Stimulated activated CD4-positive, alpha-beta T cell treated with anti-CD3 and anti-CD28 coated beads, Interleukin-4, amount 100 ng/mL, for 24 hours (primary cell): Measurements from ENCODE around the gene CARMIL1.
"Not testable (repeated sequence)": the region's sequence is repeated elsewhere in the genome, so short reads cannot be mapped to it uniquely, and the experiment has no call there.

Experiments
- DNase-seq: peaks from one replicate; pipeline ENCODE4 v3.0.0-alpha.2; 2020

CARMIL1 gene

GRCh38 chr6:25586119-25586518, 306.9 kb downstream of the CARMIL1 start:
- DNase-seq, result not testable (repeated sequence)

GRCh38 chr6:25586927-25587326, 307.8 kb downstream of the CARMIL1 start:
- no peak for DNase-seq

GRCh38 chr6:25590986-25591385, 311.8 kb downstream of the CARMIL1 start:
- no peak for DNase-seq

- no peak for DNase-seq
These were observed 318.0 kb downstream of the CARMIL1 start for GRCh38 chr6:25596928-25597818.

- no peak for DNase-seq
These were observed 320.4 kb downstream of the CARMIL1 start for GRCh38 chr6:25599516-25600085.

- no peak for DNase-seq
These were observed 322.9 kb downstream of the CARMIL1 start for GRCh38 chr6:25601800-25602673.

- no peak for DNase-seq
These were observed 323.5 kb downstream of the CARMIL1 start for GRCh38 chr6:25602674-25602982.

- no peak for DNase-seq
These were observed 324.1 kb downstream of the CARMIL1 start for GRCh38 chr6:25603251-25603650.

GRCh38 chr6:25606151-25606550, 327.0 kb downstream of the CARMIL1 start:
- no peak for DNase-seq

- DNase-seq, result no peak
These were observed 329.5 kb downstream of the CARMIL1 start for GRCh38 chr6:25608558-25609174.

GRCh38 chr6:25612666-25613065, 333.5 kb downstream of the CARMIL1 start:
- no peak for DNase-seq

- no peak for DNase-seq
These were observed 334.2 kb downstream of the CARMIL1 start for GRCh38 chr6:25613415-25613814.

- DNase-seq, result no peak
These were observed 334.9 kb downstream of the CARMIL1 start for GRCh38 chr6:25614052-25614451.

- no peak for DNase-seq
These were observed 336.3 kb downstream of the CARMIL1 start for GRCh38 chr6:25615471-25615870.

- no peak for DNase-seq
These were observed 338.8 kb downstream of the CARMIL1 start for GRCh38 chr6:25617997-25618396.

GRCh38 chr6:25619217-25619616, 340.0 kb downstream of the CARMIL1 start:
- DNase-seq, result no peak

GRCh38 chr6:25620391-25620790, 341.2 kb downstream of the CARMIL1 start:
- DNase-seq, result no peak

GRCh38 chr6:25623065-25623464, 343.9 kb downstream of the CARMIL1 start:
- no peak for DNase-seq

- no peak for DNase-seq
These were observed 344.7 kb downstream of the CARMIL1 start for GRCh38 chr6:25623879-25624278.

GRCh38 chr6:25627001-25627400, 347.8 kb downstream of the CARMIL1 start:
- DNase-seq, result no peak

- no peak for DNase-seq
These were observed 349.5 kb downstream of the CARMIL1 start for GRCh38 chr6:25628471-25629197.

- DNase-seq, result no peak
These were observed 350.0 kb downstream of the CARMIL1 start for GRCh38 chr6:25629198-25629576.
